AG09309 (cell line): ENCODE results near the gene PCDHB9.
"Not testable (repeated sequence)": the region's sequence is repeated elsewhere in the genome, so short reads cannot be mapped to it uniquely, and the experiment has no call there.

Source experiments
- DNase-seq: peaks from one replicate; pipeline ENCODE4 v3.0.0-alpha.2; 2010; ENCODE audit warnings: low read depth
- H3K4me3 ChIP-seq: 2 replicates; pipeline ENCODE4 v1.5.1; 2011; ENCODE audit warnings: mild to moderate bottlenecking, low read depth, low read length, moderate library complexity; ENCODE audit not compliant: control insufficient read depth
- TF ChIP-seq, protein P1 (sequence below): IDR thresholded peaks from 2 replicates; pipeline ENCODE4 v1.5.1; 2011; ENCODE audit warnings: mild to moderate bottlenecking, low read depth, low read length, inconsistent platforms; ENCODE audit not compliant: insufficient read depth, control insufficient read depth; ENCODE audit errors: missing control alignments

PCDHB9 gene

DNA sequence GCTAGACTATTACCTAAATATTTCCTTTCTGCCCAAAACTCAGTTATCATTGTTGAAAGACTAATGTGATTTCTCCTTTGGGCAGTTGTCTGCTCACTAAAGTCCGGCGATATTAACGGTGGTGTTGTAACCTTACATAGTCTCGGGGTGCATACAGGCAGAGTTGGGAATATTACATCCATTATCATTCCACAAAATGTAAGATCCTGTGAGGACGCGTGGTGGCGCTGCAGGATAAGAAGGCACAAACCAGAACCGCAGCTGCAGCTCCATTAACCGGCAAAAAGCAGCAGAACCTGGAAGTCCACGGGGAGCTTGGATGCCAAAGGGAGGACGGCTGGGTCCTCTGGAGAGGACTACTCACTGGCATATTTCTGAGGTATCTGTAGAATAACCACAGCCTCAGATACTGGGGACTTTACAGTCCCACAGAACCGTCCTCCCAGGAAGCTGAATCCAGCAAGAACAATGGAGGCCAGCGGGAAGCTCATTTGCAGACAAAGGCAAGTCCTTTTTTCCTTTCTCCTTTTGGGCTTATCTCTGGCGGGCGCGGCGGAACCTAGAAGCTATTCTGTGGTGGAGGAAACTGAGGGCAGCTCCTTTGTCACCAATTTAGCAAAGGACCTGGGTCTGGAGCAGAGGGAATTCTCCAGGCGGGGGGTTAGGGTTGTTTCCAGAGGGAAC, 26.8 kb downstream of the PCDHB9 start, which contains the start of gene PCDHB13:
Gene PCDHB13, plus strand, starts transcription at position 264 of the 684 bp plus-strand sequence. Its CDS starts 205 bp downstream, at position 469.
- H3K4me3 ChIP-seq = peak within 1 kb of the TSS; percentile 5
- TF ChIP-seq, protein P1, sequence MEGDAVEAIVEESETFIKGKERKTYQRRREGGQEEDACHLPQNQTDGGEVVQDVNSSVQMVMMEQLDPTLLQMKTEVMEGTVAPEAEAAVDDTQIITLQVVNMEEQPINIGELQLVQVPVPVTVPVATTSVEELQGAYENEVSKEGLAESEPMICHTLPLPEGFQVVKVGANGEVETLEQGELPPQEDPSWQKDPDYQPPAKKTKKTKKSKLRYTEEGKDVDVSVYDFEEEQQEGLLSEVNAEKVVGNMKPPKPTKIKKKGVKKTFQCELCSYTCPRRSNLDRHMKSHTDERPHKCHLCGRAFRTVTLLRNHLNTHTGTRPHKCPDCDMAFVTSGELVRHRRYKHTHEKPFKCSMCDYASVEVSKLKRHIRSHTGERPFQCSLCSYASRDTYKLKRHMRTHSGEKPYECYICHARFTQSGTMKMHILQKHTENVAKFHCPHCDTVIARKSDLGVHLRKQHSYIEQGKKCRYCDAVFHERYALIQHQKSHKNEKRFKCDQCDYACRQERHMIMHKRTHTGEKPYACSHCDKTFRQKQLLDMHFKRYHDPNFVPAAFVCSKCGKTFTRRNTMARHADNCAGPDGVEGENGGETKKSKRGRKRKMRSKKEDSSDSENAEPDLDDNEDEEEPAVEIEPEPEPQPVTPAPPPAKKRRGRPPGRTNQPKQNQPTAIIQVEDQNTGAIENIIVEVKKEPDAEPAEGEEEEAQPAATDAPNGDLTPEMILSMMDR = peak; percentile 41
- not testable (repeated sequence) for DNase-seq

DNA sequence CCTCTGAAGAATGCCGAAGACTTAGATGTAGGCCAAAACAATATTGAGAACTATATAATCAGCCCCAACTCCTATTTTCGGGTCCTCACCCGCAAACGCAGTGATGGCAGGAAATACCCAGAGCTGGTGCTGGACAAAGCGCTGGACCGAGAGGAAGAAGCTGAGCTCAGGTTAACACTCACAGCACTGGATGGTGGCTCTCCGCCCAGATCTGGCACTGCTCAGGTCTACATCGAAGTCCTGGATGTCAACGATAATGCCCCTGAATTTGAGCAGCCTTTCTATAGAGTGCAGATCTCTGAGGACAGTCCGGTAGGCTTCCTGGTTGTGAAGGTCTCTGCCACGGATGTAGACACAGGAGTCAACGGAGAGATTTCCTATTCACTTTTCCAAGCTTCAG, 27.6 kb downstream of the PCDHB9 start:
- H3K4me3 ChIP-seq, DNase-seq: not testable (repeated sequence)

DNA sequence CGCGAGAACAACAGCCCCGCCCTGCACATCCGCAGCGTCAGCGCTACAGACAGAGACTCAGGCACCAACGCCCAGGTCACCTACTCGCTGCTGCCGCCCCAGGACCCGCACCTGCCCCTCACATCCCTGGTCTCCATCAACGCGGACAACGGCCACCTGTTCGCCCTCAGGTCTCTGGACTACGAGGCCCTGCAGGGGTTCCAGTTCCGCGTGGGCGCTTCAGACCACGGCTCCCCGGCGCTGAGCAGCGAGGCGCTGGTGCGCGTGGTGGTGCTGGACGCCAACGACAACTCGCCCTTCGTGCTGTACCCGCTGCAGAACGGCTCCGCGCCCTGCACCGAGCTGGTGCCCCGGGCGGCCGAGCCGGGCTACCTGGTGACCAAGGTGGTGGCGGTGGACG, 28.5 kb downstream of the PCDHB9 start:
- not testable (repeated sequence) for H3K4me3 ChIP-seq, DNase-seq

DNA sequence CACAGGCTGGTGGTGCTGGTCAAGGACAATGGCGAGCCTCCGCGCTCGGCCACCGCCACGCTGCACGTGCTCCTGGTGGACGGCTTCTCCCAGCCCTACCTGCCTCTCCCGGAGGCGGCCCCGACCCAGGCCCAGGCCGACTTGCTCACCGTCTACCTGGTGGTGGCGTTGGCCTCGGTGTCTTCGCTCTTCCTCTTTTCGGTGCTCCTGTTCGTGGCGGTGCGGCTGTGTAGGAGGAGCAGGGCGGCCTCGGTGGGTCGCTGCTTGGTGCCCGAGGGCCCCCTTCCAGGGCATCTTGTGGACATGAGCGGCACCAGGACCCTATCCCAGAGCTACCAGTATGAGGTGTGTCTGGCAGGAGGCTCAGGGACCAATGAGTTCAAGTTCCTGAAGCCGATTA, 29.1 kb downstream of the PCDHB9 start:
- H3K4me3 ChIP-seq, DNase-seq: not testable (repeated sequence)

DNA sequence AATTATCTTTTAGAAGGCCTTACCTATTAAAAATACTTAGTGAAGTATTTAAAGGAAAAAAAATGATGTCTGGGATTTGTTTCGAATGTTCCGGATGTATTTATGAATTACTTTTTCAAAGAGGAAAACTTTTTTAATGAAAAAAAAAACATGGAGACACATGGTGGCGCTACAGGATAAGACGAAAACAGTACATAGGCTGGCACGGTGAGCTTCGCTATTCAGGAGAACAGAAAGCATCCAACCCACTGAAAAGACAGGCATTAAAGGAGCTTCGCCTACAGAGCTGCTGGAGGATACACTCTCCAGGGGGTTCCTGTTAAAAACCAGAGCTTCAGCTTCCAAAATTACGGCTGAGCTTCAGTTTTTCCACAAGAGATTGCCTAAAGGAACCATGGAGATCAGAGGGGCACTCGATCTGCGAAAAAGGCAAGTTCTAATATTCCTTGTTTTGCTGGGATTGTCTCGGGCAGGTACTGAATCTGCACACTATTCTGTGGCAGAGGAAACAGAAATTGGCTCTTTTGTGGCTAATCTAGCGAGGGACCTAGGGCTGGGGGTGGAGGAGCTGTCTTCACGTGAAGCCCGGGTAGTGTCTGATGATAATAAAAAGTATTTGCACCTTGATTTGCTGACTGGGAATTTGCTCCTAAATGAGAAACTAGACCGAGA, 36.3 kb downstream of the PCDHB9 start, which contains the start of gene PCDHB14:
Gene PCDHB14, plus strand, starts transcription at position 232 of the 672 bp plus-strand sequence. Its CDS starts 163 bp downstream, at position 395.
- H3K4me3 ChIP-seq = peak within 1 kb of the TSS; percentile 41
- DNase-seq = peak; percentile 16

DNA sequence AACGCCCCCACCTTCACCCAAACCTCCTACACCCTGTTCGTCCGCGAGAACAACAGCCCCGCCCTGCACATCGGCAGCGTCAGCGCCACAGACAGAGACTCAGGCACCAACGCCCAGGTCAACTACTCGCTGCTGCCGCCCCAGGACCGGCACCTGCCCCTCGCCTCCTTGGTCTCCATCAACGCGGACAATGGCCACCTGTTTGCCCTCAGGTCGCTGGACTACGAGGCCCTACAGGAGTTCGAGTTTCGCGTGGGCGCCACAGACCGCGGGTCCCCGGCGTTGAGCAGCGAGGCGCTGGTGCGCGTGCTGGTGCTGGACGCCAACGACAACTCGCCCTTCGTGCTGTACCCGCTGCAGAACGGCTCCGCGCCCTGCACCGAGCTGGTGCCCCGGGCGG, 37.9 kb downstream of the PCDHB9 start:
- H3K4me3 ChIP-seq, DNase-seq: not testable (repeated sequence)

More for the DNA sequence above, 36.3 kb downstream of the PCDHB9 start, which contains the start of gene PCDHB14:
- TF ChIP-seq, protein P1 = peak; percentile 41

DNA sequence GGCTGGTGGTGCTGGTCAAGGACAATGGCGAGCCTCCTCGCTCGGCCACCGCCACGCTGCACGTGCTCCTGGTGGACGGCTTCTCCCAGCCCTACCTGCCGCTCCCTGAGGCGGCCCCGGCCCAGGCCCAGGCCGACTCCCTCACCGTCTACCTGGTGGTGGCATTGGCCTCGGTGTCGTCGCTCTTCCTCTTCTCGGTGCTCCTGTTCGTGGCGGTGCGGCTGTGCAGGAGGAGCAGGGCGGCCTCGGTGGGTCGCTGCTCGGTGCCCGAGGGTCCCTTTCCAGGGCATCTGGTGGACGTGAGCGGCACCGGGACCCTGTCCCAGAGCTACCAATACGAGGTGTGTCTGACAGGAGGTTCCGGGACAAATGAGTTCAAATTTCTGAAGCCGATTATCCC, 38.5 kb downstream of the PCDHB9 start:
- H3K4me3 ChIP-seq, DNase-seq: not testable (repeated sequence)

DNA sequence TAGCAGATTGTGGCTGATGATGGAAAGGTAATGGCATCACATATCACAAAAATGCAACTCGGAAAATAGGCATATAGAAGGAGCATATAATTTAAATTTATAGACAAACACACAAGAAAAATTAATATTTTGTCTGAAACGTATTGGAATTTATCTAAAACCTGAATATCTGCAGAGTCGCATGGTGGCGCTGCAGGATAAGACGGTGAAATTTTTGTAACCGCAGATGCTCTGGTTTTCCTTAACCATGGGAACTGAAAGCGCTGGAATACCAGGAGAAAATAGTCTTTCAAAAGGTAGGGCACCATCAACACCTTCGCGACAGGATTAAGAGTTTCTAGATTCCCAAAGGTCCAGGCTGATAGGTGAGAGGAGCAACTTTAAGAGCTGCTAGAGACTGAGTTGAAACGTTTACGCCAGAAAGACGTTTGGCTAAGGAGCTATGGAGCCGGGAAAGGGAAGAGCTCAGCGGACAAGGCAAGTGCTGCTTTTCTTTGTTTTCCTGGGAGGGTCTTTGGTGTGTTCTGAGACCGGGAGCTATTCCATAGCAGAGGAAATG, 47.2 kb downstream of the PCDHB9 start:
- no peak for DNase-seq
- H3K4me3 ChIP-seq = peak overlapping the region; percentile 33

DNA sequence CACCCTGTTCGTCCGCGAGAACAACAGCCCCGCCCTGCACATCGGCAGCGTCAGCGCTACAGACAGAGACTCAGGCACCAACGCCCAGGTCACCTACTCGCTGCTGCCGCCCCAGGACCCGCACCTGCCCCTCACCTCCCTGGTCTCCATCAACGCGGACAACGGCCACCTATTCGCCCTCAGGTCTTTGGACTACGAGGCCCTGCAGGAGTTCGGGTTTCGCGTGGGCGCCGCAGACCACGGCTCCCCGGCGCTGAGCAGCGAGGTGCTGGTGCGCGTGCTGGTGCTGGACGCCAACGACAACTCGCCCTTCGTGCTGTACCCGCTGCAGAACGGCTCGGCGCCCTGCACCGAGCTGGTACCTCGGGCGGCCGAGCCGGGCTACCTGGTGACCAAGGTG, 49.0 kb downstream of the PCDHB9 start:
- DNase-seq, H3K4me3 ChIP-seq: not testable (repeated sequence)

More for the DNA sequence above, 47.2 kb downstream of the PCDHB9 start:
- TF ChIP-seq, protein P1 = peak; percentile 50
